WERI-Rb-1 (cell line): ENCODE data around the gene HS3ST1.

Source experiments
- DNase-seq: peaks from one replicate; pipeline ENCODE4 v3.0.0-alpha.2; 2020
- H3K27ac ChIP-seq: fragments of 250-450 bp; sonication (Bioruptor Pico); 2 replicates; pipeline ENCODE4 v1.5.1; 2020; ENCODE audit warnings: mild to moderate bottlenecking, moderate library complexity
- H3K27me3 ChIP-seq: fragments of 250-450 bp; sonication (Bioruptor Pico); 2 replicates; pipeline ENCODE4 v1.5.1; 2021; ENCODE audit warnings: mild to moderate bottlenecking, low read depth, moderate library complexity; ENCODE audit not compliant: insufficient read depth, severe bottlenecking
- H3K36me3 ChIP-seq: fragments of 250-450 bp; sonication (Bioruptor Pico); 2 replicates; pipeline ENCODE4 v1.5.1; 2020; ENCODE audit warnings: mild to moderate bottlenecking, moderate library complexity
- H3K4me3 ChIP-seq: 2 replicates; pipeline ENCODE4 v1.5.1; 2011; ENCODE audit warnings: low read depth, mild to moderate bottlenecking, control low read depth, low read length
- H3K9me3 ChIP-seq: fragments of 250-450 bp; sonication (Bioruptor Pico); 2 replicates; pipeline ENCODE4 v1.5.1; 2021; ENCODE audit warnings: mild to moderate bottlenecking, moderate library complexity; ENCODE audit not compliant: severe bottlenecking
- TF ChIP-seq, protein P1 (sequence below): IDR thresholded peaks from 2 replicates; pipeline ENCODE4 v1.5.1; 2011; ENCODE audit warnings: low read depth, mild to moderate bottlenecking, control low read depth, inconsistent platforms, low read length

Gene HS3ST1

DNA sequence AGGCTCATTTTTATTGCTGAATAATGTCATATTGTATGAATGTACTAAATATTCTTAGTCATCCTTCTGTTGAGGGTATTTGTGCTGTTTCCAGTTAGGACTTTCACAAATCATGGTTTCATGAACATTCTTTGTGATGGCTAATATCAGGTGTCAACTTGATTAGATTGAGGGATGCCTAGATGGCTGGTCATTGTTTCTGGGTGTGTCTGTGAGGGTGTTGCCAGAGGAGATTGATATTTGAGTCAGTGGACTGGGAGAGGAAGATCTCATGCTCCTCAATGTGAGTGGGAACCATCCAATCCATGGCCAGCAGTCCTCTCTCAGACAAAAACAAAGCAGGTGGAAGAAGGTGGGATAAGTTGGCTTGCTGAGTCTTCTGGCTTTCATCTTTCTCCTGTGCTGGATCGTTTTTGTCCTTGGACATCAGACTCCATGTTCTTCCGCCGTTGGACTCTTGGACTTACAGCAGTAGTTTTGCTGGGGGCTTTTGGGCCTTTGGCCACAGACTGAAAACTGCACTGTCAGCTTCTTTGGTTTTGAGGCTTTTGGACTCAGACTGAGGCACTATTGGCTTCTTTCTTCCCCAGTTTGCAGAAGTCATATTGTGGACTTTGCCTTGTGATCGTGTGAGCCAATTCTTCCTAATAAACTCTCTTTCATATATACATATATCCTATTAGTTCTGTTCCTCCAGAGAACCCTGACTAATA, 11.9 kb upstream of the HS3ST1 start:
- Histone ChIP-seq H3K27ac (no peak overlapping the region), H3K27me3 (no peaks in the 10 kb centered on the region), H3K9me3 (no peaks in the 10 kb centered on the region), H3K4me3 (no peak overlapping the region), H3K36me3 (no peaks in the 10 kb centered on the region)
- TF ChIP-seq, protein P1, sequence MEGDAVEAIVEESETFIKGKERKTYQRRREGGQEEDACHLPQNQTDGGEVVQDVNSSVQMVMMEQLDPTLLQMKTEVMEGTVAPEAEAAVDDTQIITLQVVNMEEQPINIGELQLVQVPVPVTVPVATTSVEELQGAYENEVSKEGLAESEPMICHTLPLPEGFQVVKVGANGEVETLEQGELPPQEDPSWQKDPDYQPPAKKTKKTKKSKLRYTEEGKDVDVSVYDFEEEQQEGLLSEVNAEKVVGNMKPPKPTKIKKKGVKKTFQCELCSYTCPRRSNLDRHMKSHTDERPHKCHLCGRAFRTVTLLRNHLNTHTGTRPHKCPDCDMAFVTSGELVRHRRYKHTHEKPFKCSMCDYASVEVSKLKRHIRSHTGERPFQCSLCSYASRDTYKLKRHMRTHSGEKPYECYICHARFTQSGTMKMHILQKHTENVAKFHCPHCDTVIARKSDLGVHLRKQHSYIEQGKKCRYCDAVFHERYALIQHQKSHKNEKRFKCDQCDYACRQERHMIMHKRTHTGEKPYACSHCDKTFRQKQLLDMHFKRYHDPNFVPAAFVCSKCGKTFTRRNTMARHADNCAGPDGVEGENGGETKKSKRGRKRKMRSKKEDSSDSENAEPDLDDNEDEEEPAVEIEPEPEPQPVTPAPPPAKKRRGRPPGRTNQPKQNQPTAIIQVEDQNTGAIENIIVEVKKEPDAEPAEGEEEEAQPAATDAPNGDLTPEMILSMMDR = no peak
- no peak for DNase-seq

DNA sequence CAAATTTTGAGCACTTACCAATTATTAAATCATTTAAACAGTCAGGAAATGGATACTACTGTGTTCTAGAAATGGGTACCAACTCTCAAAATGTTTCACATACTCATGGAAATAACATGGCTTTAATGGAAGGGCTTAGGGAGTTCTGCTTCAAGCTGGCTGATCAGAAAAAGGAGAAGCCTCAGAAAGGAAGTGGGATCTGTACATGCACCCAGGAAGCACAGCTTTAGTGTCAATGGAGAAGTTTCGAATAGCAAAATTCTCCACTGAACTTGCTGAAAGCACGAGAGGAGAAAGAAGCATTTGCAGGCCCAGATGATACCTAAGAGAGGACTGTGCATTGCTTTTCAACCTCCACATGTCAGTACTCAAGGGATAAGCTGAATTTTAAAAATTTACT, 11.1 kb upstream of the HS3ST1 start:
- Histone ChIP-seq H3K27ac (no peak overlapping the region), H3K9me3 (no peaks in the 10 kb centered on the region), H3K27me3 (no peaks in the 10 kb centered on the region), H3K4me3 (no peak overlapping the region), H3K36me3 (no peaks in the 10 kb centered on the region)
- no peak for DNase-seq
- TF ChIP-seq, protein P1 = no peak

DNA sequence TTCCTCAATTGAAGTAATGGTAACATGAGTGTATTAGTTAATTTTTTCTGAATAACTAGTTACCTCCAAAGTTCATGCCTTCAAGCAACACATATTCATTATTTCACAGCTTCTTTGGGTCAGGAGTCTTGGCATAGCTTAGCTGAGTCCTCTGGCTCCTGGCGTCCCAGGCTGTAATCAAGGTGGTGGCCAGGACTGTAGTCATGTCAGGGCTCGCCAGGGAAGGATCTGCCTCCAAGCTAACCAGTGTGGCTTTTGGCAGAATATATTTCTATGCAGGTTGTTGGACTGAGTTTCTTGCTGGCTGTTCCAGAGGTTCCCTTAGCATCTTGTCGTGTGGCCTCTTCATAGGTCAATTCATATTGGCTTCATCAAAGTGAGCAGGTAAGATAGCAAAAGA, 10.0 kb upstream of the HS3ST1 start:
- no peaks in the 10 kb centered on the region for H3K27me3 ChIP-seq
- TF ChIP-seq, protein P1 = no peak
- no peaks in the 10 kb centered on the region for H3K9me3 ChIP-seq
- no peaks in the 10 kb centered on the region for H3K36me3 ChIP-seq
- H3K4me3 ChIP-seq = no peak overlapping the region
- no peak overlapping the region for H3K27ac ChIP-seq
- no peak for DNase-seq

DNA sequence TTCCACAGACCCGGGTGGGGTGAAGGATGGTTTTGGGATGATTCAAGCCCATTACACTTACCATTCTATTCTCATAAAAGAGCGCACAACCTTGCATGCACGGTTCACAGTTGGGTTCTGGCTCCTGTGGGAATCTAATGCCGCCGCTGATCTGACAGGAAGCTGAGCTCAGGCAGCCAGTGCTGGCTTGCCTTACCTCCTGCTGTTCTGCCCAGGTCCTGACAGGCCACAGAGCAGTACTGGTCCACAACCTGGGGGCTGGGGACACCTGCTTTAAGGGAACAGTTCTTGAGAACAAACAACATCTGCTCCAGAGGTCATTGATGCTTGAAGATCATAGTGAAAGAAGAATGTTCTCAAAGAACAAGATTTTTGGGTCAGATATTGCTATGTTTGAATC, 8.0 kb upstream of the HS3ST1 start:
- TF ChIP-seq, protein P1 = no peak
- Histone ChIP-seq H3K36me3 (no peaks in the 10 kb centered on the region), H3K27me3 (no peaks in the 10 kb centered on the region), H3K9me3 (no peaks in the 10 kb centered on the region), H3K27ac (no peak overlapping the region), H3K4me3 (no peak overlapping the region)
- DNase-seq = no peak

DNA sequence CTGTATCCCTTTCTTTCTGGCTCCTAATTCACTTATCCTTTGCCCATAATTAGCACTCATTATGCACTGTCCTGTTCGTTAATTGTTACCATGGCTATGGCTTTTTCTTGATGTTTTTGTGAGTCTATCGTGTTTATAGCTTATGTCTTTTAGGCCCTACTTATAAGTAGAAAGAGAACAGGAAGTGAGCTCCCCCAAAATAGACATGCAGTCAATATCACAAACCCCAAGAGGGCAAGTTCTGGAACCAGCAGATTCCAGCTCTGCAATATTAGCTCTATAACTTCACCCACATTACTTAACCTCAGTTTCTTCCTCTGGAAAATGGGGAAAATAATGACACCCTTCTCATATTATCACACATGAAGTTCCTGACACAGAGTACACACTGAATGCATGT, 7.4 kb upstream of the HS3ST1 start:
- no peak for DNase-seq
- TF ChIP-seq, protein P1 = no peak
- no peaks in the 10 kb centered on the region for H3K9me3 ChIP-seq
- H3K4me3 ChIP-seq = no peak overlapping the region
- H3K27ac ChIP-seq = no peak overlapping the region
- no peaks in the 10 kb centered on the region for H3K27me3 ChIP-seq
- H3K36me3 ChIP-seq = no peaks in the 10 kb centered on the region

DNA sequence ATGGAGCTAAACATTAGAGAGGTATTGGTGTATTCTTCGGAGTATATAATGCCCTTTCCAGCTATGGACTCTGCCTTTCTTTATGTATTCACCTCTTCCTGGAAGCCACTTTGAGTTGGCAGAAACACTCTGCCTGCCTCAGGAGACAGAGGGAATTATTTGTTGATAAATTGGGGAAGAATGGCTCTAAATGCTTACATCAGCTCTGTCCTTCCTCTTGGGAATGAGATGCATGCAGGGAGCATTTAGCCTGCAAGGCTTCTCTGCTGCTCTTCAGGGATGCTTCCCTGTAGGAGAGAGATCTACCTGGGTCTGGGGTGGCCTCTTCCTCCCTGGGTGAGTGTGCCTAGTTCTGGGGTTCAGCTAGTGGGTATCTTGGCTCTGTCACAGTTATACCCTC, 6.9 kb upstream of the HS3ST1 start:
- Histone ChIP-seq H3K27ac (no peak overlapping the region), H3K9me3 (no peaks in the 10 kb centered on the region), H3K4me3 (no peak overlapping the region), H3K27me3 (no peaks in the 10 kb centered on the region), H3K36me3 (no peaks in the 10 kb centered on the region)
- no peak for DNase-seq
- TF ChIP-seq, protein P1 = no peak
